Smooth muscle cell (in vitro differentiated cells): Measurements from ENCODE around the gene ETV1. TPM values are rescaled to one million over a fixed set of nuclear protein-coding genes. Genes with fewer than 3 reads are reported as not detected.

Experiments used
- DNase-seq: peaks from one replicate; lab custom pipeline; 2025; ENCODE audit not compliant: unreplicated experiment; lab: John Stamatoyannopoulos, UW
- H2AFZ ChIP-seq: fragments of 200-600 bp; sonication (generic); 2 replicates; pipeline ENCODE4 v1.6.0; 2016; ENCODE audit warnings: antibody characterized with exemption, low read depth, mild to moderate bottlenecking
- H3F3A ChIP-seq: fragments of 200-600 bp; sonication (generic); 2 replicates; pipeline ENCODE4 v1.6.0; 2017; ENCODE audit warnings: antibody characterized with exemption, low read depth
- H3K27ac ChIP-seq: fragments of 200-600 bp; sonication (generic); 2 replicates; pipeline ENCODE4 v1.5.1; 2016; ENCODE audit warnings: low read depth, mild to moderate bottlenecking
- H3K27me3 ChIP-seq: fragments of 200-600 bp; sonication (generic); 2 replicates; pipeline ENCODE4 v1.6.1; 2016; ENCODE audit warnings: low read depth, mild to moderate bottlenecking
- H3K36me3 ChIP-seq: fragments of 200-600 bp; sonication (generic); 2 replicates; pipeline ENCODE4 v1.5.1; 2016; ENCODE audit warnings: low read depth
- H3K4me1 ChIP-seq: fragments of 200-600 bp; sonication (generic); 2 replicates; pipeline ENCODE4 v1.5.1; 2016; ENCODE audit warnings: low read depth
- H3K4me2 ChIP-seq: fragments of 200-600 bp; sonication (generic); 2 replicates; pipeline ENCODE4 v1.6.0; 2016; ENCODE audit warnings: mild to moderate bottlenecking
- H3K4me3 ChIP-seq: fragments of 200-600 bp; sonication (generic); 2 replicates; pipeline ENCODE4 v1.5.1; 2016; ENCODE audit warnings: mild to moderate bottlenecking
- H3K79me2 ChIP-seq: fragments of 200-600 bp; sonication (generic); 2 replicates; pipeline ENCODE4 v1.6.0; 2016; ENCODE audit warnings: low read depth, mild to moderate bottlenecking
- H3K9ac ChIP-seq: fragments of 200-600 bp; sonication (generic); 2 replicates; pipeline ENCODE4 v1.6.0; 2016; ENCODE audit warnings: low read depth
- H3K9me3 ChIP-seq: fragments of 200-600 bp; sonication (generic); replicated peaks from 2 replicates; pipeline ENCODE4 v1.5.1; 2016; ENCODE audit warnings: low read depth
- H4K20me1 ChIP-seq: fragments of 200-600 bp; sonication (generic); 2 replicates; pipeline ENCODE4 v1.6.0; 2016; ENCODE audit warnings: low read depth
- WGBS: methylation state at CpG from one replicate; pipeline ENCODE4 v1.1.7; 2016; ENCODE audit warnings: low lambda C conversion rate; 5-methylcytosine and 5-hydroxymethylcytosine counted together
- polyA plus RNA-seq: library from polyadenylated mRNA; unstranded; fragments of >200 nt; fragmentation: Nextera tagmentation; extraction: Ambion mirVana; gene quantifications from 2 replicates; pipeline ENCODE4 v1.2.1, GENCODE V29; 2016
- total RNA-seq: library from RNA; depleted of rRNA; stranded (reverse); fragments of >200 nt; gene quantifications from 2 replicates; pipeline ENCODE4 v1.2.3, GENCODE V29; 2014
- TF ChIP-seq, protein P1 (sequence below): fragments of 200-600 bp; sonication (generic); IDR thresholded peaks from 2 replicates; pipeline ENCODE4 v1.5.1; 2017; ENCODE audit warnings: borderline replicate concordance, mild to moderate bottlenecking, antibody characterized with exemption; ENCODE audit not compliant: insufficient read depth, poor library complexity, severe bottlenecking

Gene ETV1
- total and polyA plus RNA-seq, 2 experiments from 2014 or later, result 24.3 to 27.8 TPM

DNA sequence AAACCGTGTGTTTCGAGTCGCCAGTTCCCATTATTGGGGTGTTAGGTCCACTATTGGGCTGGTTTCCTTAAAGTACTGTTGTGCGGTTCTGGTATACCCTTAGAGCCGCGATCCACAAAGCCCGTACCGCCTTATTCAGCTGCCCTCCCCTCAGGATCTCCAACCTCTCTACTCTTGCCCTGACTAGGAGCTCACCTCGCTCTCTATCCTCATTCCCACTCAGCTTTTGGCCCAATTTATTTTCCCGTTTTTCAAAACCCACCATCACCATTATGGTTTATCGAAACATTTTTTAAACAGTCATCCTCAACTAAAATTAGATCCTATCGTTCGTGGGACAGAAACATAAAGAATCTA is 461 bp upstream of the ETV1 start:
- peaks cover 12% of the 10 kb centered on the region for H3F3A ChIP-seq
- H3K9ac ChIP-seq, result peak overlapping the region; percentile 79
- H3K27me3 ChIP-seq, result no peaks in the 10 kb centered on the region
- TF ChIP-seq, protein P1, sequence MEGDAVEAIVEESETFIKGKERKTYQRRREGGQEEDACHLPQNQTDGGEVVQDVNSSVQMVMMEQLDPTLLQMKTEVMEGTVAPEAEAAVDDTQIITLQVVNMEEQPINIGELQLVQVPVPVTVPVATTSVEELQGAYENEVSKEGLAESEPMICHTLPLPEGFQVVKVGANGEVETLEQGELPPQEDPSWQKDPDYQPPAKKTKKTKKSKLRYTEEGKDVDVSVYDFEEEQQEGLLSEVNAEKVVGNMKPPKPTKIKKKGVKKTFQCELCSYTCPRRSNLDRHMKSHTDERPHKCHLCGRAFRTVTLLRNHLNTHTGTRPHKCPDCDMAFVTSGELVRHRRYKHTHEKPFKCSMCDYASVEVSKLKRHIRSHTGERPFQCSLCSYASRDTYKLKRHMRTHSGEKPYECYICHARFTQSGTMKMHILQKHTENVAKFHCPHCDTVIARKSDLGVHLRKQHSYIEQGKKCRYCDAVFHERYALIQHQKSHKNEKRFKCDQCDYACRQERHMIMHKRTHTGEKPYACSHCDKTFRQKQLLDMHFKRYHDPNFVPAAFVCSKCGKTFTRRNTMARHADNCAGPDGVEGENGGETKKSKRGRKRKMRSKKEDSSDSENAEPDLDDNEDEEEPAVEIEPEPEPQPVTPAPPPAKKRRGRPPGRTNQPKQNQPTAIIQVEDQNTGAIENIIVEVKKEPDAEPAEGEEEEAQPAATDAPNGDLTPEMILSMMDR, result no peak
- peaks cover 46% of the 10 kb centered on the region for H3K4me1 ChIP-seq
- no peaks in the 10 kb centered on the region for H3K9me3 ChIP-seq
- WGBS, result under 1% methylated on average over 13 of the region's 13 CpGs
- no peaks in the 10 kb centered on the region for H3K36me3 ChIP-seq
- peaks cover 28% of the 10 kb centered on the region for H3K79me2 ChIP-seq
- DNase-seq, result no peak
- no peaks in the 10 kb centered on the region for H4K20me1 ChIP-seq
- peak overlapping the region; percentile 96 for H3K4me2 ChIP-seq
- H3K27ac ChIP-seq, result peak overlapping the region; percentile 99
- H3K4me3 ChIP-seq, result peak overlapping the region; percentile 77
- peak overlapping the region; percentile 93 for H2AFZ ChIP-seq

GRCh38 chr7:13988731-13989125 is 738 bp downstream of the ETV1 start:
- Histone ChIP-seq H4K20me1 (no peaks in the 10 kb centered on the region), H3K9me3 (no peaks in the 10 kb centered on the region), H2AFZ (peak overlapping the region; percentile 93), H3K4me2 (peak overlapping the region; percentile 96), H3K4me3 (peak overlapping the region; percentile 77), H3K4me1 (peaks cover 56% of the 10 kb centered on the region), H3K9ac (peak overlapping the region; percentile 79), H3K36me3 (no peaks in the 10 kb centered on the region), H3K27me3 (no peaks in the 10 kb centered on the region), H3K79me2 (peaks cover 39% of the 10 kb centered on the region), H3K27ac (peak overlapping the region; percentile 99), H3F3A (peaks cover 12% of the 10 kb centered on the region)
- 0% methylated on average over 5 of the region's 5 CpGs for WGBS
- TF ChIP-seq, protein P1, result no peak
- no peak for DNase-seq

- DNase-seq, result no peak
- peak overlapping the region; percentile 99 for H3K27ac ChIP-seq
- H2AFZ ChIP-seq, result peak overlapping the region; percentile 68
- H3K4me2 ChIP-seq, result peak overlapping the region; percentile 96
- H3F3A ChIP-seq, result peaks cover 12% of the 10 kb centered on the region
- H4K20me1 ChIP-seq, result no peaks in the 10 kb centered on the region
- TF ChIP-seq, protein P1, result no peak
- H3K4me1 ChIP-seq, result peaks cover 59% of the 10 kb centered on the region
- WGBS, result 4% methylated on average over 8 of the region's 8 CpGs
- H3K9ac ChIP-seq, result peak overlapping the region; percentile 79
- H3K4me3 ChIP-seq, result peak overlapping the region; percentile 77
- H3K27me3 ChIP-seq, result no peaks in the 10 kb centered on the region
- no peaks in the 10 kb centered on the region for H3K36me3 ChIP-seq
- H3K9me3 ChIP-seq, result no peaks in the 10 kb centered on the region
- peaks cover 44% of the 10 kb centered on the region for H3K79me2 ChIP-seq
Measured at GRCh38 chr7:13988065-13988464, 1.4 kb downstream of the ETV1 start.

DNA sequence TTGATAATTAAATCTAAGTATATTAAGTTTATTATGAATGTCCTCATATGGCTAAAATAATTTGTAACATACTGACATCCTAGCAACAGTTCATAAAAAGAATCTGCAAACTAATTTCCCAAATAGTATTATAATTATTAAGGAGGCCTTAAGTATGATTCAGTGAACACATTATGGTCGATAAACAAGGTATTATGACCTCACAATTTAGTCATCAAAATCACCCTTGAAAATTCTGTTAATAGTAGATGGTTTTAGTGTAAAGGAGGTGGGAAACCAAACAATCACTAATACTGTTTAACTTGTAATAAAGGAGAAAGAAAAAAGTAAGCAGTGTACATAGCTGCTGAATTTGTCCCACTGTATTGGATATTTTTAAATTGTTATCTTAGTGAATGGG is 2.1 kb downstream of the ETV1 start:
- peak overlapping the region; percentile 79 for H3K9ac ChIP-seq
- peak overlapping the region; percentile 96 for H3K4me2 ChIP-seq
- peak overlapping the region; percentile 68 for H2AFZ ChIP-seq
- no peaks in the 10 kb centered on the region for H3K9me3 ChIP-seq
- H3K27me3 ChIP-seq, result no peaks in the 10 kb centered on the region
- 20% methylated on average over 1 of the region's 1 CpG for WGBS
- peaks cover 12% of the 10 kb centered on the region for H3F3A ChIP-seq
- TF ChIP-seq, protein P1, result no peak
- peak overlapping the region; percentile 99 for H3K27ac ChIP-seq
- no peak for DNase-seq
- H3K4me1 ChIP-seq, result peaks cover 59% of the 10 kb centered on the region
- no peaks in the 10 kb centered on the region for H4K20me1 ChIP-seq
- peak overlapping the region; percentile 77 for H3K4me3 ChIP-seq
- H3K36me3 ChIP-seq, result no peaks in the 10 kb centered on the region
- peaks cover 44% of the 10 kb centered on the region for H3K79me2 ChIP-seq
